Stimulated activated CD4-positive, alpha-beta T cell treated with anti-CD3 and anti-CD28 coated beads, Interleukin-2, amount 100 ng/mL, for 48 hours (primary cell): Measurements from ENCODE around the gene NXNL2.

ENCODE experiments used
- DNase-seq, 2 donors: peaks; one replicate each; pipeline ENCODE4 v3.0.0-alpha.2; 2020

NXNL2 gene

GRCh38 chr9:88534456-88535225 lies at the start of gene NXNL2:
NXNL2 (plus strand) TSS chr9:88535178; CDS start chr9:88535435, 257 bp downstream.
- DNase-seq: no peak

DNA sequence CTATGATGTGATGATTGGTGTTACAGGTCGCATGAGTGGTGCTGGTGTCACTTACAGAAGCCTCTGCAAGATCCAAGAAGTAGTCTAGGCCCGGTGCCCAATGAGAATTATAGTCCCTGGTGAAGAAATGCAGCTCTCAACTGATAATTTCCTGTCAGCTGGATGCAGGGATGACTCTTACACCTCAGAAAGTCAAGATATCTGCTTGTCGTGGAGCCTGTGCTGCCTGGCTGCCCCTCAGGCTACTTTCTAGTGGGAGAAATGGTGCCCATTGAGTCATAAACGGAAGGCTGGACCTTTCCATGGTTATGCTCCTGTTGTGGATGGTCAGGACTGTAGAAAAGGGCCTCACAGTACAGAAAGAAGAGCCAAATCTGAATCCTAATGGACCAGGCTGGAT lies 46.8 kb upstream of the NXNL2 start:
- DNase-seq: no peak

GRCh38 chr9:88494983-88495721 lies 39.8 kb upstream of the NXNL2 start:
- no peak for DNase-seq

GRCh38 chr9:88497224-88497623 lies 37.8 kb upstream of the NXNL2 start:
- DNase-seq: no peak

GRCh38 chr9:88498880-88499279 lies 36.1 kb upstream of the NXNL2 start:
- DNase-seq: no peak

GRCh38 chr9:88501086-88501485 lies 33.9 kb upstream of the NXNL2 start:
- DNase-seq: no peak

GRCh38 chr9:88502552-88503034 lies 32.4 kb upstream of the NXNL2 start:
- DNase-seq: no peak

DNA sequence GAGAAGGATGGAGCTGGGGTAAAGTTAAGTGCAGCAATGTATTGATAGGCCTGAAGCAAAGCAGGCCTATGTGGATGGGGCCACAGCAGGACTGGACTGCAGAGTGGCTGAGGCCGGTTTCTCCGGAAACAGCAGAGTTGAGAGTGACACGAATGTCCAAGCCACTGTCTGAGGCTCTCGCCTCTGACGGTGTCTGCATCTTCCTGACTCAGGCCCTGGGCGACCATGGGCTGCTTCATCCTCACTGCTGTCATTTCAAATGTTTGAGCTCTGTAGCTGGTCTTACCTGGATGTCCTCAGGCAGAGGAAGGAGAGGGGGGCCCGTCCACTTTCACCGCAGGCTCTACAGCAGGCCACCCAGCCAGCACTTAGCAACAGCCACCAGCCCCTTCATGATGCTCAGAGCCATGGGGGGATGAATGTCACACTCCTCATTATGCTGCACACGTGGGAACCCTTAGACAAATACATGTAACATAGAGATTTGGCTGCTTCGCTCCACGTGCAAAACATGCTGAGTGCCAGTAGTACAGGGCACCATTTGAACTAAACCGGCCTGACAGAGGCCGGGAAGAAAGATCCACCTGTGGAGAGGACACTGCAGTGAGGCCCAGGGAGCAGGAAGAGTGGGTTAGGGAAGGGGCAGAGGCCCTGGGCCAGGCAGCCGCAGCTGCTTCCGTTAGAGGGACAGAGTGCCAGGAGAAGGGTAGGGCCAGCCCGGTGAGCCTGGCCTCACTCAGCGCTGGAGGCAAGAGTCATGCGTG lies 31.7 kb upstream of the NXNL2 start:
- DNase-seq: no peak

DNA sequence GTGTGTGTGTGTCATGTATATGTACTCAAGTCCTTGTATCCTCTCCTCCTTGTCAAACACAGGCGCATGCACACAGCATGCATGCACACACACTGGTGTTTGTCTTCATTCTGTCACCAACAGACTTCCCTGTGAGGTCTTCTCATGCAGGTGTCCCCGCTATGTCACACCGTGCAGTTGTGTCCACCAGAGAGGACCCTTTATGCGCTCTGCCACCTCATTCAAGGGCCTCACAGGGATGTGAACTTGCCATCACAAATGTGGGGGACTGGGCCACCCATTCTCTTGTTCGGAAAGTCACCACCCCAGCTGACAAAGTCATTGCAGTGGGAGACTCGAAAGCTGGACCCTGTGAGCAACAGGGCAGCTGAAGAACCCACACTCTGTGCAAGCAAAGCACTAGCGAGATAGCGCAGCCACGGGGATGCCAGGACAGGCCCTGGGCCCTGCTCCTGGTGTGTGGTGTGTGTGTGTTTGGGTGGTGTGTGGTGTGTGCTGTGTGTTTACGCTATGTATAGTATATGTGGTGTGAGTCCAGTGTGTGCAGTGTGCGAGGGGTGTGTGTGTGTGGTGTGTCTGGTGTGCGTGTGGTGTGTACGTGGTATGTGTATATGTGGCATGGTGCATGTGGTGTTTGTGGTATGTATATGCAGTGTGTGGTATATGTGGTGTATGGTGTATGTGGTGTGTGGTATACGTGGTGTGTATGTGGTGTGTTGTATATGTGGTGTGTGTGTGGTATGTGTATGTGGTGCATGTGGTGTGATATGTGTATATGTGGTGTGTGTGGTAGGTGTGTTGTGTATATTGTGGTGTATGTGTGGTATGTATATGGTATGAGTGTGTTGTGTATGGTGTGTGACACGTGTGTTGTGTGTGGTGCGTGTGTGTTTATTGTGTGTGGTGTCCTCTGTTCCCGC lies 30.9 kb upstream of the NXNL2 start:
- DNase-seq: no peak

- no peak for DNase-seq
These were observed 26.7 kb upstream of the NXNL2 start for GRCh38 chr9:88508326-88508725.

DNA sequence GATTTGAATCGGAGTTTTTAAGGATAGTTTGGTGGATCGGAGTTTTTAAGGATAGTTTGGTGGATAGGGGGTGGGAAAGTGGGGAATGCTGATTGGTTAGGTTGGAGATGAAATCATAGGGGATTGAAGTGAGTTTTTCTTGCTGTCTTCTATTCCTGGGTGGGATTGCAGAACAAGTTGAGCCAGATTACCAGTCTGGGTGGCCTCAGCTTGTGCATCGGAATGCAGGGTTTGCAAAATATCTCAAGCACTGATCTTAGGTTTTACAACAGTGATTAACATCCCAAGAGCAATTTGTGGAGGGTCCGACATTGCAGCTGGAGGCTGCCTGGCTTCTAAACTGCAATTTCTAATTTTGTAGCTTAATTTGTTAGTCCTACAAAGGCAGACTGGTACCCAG lies 23.1 kb upstream of the NXNL2 start:
- no peak for DNase-seq

- no peak for DNase-seq
These were observed 20.7 kb upstream of the NXNL2 start for GRCh38 chr9:88514247-88514646.

GRCh38 chr9:88521308-88521707 lies 13.7 kb upstream of the NXNL2 start:
- DNase-seq: no peak

DNA sequence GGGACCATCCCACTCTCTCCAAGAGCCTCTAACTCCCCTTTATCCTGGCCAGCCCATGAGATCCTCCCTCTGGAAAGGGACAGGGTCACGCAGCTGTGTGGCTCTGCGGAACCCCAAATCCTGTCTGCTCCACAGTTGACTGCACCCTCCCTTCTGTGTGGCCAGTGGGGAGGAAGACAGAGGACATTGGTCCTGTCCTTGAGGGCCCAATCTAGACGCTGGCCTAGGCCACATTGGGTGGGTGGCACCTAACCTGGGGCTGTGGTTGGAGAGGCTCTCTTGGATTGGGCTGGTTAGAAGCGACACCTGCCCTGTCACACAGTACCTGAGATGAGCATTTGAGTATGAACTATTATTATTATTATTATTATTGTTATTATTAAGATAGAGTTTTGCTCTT lies 12.6 kb upstream of the NXNL2 start:
- DNase-seq: no peak

GRCh38 chr9:88523056-88523455 lies 11.9 kb upstream of the NXNL2 start:
- DNase-seq: no peak

GRCh38 chr9:88524911-88525310 lies 10.1 kb upstream of the NXNL2 start:
- no peak for DNase-seq

DNA sequence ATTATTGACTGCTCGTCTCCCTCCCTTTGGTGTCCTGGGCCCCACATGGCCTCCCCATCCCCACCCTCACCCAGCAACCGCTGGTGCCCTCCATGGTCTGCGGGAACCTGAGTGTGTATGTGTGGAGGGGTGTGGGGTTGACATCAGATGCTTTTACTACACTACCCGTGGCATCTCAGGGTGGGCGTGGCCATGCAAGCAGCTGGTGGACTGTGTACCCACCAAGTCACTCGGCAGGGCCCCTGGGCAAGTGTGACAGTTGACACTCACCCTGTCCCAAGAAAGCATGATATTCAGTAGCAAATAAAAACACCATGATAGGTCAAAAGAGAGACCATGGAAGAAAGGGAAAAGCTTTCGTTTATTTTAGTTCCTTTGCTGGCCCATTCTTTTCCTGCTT lies 7.4 kb upstream of the NXNL2 start:
- DNase-seq: no peak

DNA sequence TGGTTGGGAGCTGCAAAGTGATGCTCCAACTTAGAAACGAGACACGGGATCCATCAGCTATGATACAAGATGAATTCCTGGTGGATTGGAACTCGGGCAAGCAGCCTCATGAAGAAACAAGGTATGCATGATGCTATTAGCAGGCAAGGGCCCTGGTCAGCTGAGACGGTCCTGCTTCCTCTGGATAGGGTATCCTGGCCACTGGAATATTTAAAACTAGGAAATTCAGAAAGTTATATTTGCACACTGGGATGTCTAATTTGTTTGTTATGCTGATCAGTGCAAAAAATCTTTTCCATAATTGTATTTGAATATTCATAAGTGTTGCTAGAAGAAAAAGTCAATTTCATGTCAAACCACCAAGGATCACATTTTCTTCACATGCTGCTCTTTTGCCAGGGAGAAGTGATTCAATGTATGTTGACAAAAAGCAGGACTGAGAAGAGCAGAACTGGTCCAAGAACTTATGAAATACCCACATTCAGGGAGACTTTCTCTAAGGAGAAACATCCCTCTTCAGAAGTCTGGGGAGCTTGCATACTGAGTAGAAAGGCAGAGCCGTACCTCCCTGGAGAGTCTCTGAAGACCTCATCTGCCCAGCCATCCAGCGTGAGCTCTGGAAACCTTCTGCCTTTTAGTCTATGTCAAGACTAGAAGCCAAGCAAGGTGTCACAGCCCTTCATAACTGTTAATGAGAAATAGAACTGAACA lies 6.7 kb upstream of the NXNL2 start:
- no peak for DNase-seq

DNA sequence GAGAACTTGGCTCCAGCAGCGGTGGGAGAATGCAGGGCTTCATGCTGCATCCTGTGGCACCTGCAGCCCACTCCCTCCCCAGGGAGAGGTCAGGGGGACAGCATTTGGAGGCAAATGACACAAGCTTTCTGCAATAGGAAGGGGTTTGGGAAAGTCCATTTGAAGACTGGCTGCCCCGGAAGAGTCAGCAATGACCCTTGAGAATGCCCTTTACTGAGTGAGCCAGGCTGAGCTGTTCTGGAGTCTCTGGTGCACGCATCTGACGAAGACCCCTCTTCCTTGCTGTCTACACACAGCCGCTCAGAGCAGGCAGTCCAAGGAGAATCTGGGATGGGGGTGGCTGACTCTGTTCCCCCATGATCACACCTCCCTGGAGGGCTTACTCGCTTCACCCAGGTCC lies 5.5 kb upstream of the NXNL2 start:
- no peak for DNase-seq

GRCh38 chr9:88530051-88530450 lies 4.9 kb upstream of the NXNL2 start:
- DNase-seq: no peak

- no peak for DNase-seq
These were observed 2.9 kb upstream of the NXNL2 start for GRCh38 chr9:88531920-88532698.
